ENCODE data around the gene RAD23A.

GRCh38 chr19:12946092-12946721 lies 545 bp downstream of the RAD23A start:
- TF ChIP-seq, protein P1, sequence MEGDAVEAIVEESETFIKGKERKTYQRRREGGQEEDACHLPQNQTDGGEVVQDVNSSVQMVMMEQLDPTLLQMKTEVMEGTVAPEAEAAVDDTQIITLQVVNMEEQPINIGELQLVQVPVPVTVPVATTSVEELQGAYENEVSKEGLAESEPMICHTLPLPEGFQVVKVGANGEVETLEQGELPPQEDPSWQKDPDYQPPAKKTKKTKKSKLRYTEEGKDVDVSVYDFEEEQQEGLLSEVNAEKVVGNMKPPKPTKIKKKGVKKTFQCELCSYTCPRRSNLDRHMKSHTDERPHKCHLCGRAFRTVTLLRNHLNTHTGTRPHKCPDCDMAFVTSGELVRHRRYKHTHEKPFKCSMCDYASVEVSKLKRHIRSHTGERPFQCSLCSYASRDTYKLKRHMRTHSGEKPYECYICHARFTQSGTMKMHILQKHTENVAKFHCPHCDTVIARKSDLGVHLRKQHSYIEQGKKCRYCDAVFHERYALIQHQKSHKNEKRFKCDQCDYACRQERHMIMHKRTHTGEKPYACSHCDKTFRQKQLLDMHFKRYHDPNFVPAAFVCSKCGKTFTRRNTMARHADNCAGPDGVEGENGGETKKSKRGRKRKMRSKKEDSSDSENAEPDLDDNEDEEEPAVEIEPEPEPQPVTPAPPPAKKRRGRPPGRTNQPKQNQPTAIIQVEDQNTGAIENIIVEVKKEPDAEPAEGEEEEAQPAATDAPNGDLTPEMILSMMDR (IDR thresholded peaks at IDR 0.05) = no peak
- TF ChIP-seq ZFX (IDR thresholded peaks at IDR 0.05; ENCODE audit: borderline replicate concordance) = no peak
